RWPE1 (cell line): ENCODE results near the gene KCTD12.
"Not testable (repeated sequence)": the region's sequence is repeated elsewhere in the genome, so short reads cannot be mapped to it uniquely, and the experiment has no call there.

Source experiments
- CTCF ChIA-PET: fragments of 350-600 bp; sonication (Branson Sonifier 250); formaldehyde crosslinking; extraction: SDS; loops from one replicate; lab custom pipeline; 2021; lab: Yijun Ruan, JAX
- POLR2A ChIA-PET: fragments of 400-600 bp; formaldehyde crosslinking; extraction: SDS; loops from one replicate; lab custom pipeline; 2020; ENCODE audit warnings: antibody characterized with exemption; ENCODE audit not compliant: low non-redundant PET; lab: Yijun Ruan, JAX
- DNase-seq: peaks from one replicate; pipeline ENCODE4 v3.0.0; 2012; ENCODE audit warnings: low spot score
- H3K27ac ChIP-seq: fragments of 450-650 bp; 2 replicates; pipeline ENCODE4 v1.5.1; 2017
- CTCF ChIP-seq: fragments of 450-650 bp; conservative IDR thresholded peaks from 2 replicates; pipeline ENCODE4 v1.5.1; 2017; ENCODE audit warnings: low read depth, mild to moderate bottlenecking

The KCTD12 gene

GRCh38 chr13:76904507-76904906, 18.3 kb upstream of the KCTD12 start:
- H3K27ac ChIP-seq: no peak overlapping the region
- no peak for TF ChIP-seq CTCF
- ChIA-PET POLR2A (no interaction called here), CTCF (interaction anchor here (0.9 to 1.4 kb wide), 2 partner anchors 65 to 94 kb away, joined by 3 to 5 read pairs; no protein-coding TSS in a partner anchor)
- no peak for DNase-seq

- DNase-seq: peak; percentile 73
- TF ChIP-seq CTCF: peak; percentile 98
- H3K27ac ChIP-seq: no peak overlapping the region
- ChIA-PET POLR2A (no interaction called here), CTCF (interaction anchor here (0.5 to 1.6 kb wide), 10 partner anchors 12 to 1208 kb away, joined by 3 to 9 read pairs (median 4); no protein-coding TSS in a partner anchor)
Observed at GRCh38 chr13:76903544-76904162, 17.4 kb upstream of the KCTD12 start.

- CTCF ChIA-PET, POLR2A ChIA-PET, H3K27ac ChIP-seq, DNase-seq: not testable (repeated sequence)
Observed at GRCh38 chr13:76899066-76899465, 12.9 kb upstream of the KCTD12 start.

- H3K27ac ChIP-seq, CTCF ChIA-PET, POLR2A ChIA-PET, DNase-seq: not testable (repeated sequence)
Observed at GRCh38 chr13:76897171-76897570, 11.0 kb upstream of the KCTD12 start.

- ChIA-PET POLR2A (no interaction called here), CTCF (interaction anchor here (0.6 to 0.7 kb wide), 2 partner anchors 306 to 1038 kb away, joined by 3 to 4 read pairs; no protein-coding TSS in a partner anchor)
- H3K27ac ChIP-seq: no peak overlapping the region
- TF ChIP-seq CTCF: no peak
- DNase-seq: peak; percentile 50
Observed at GRCh38 chr13:76894401-76895110, 8.4 kb upstream of the KCTD12 start.

- ChIA-PET POLR2A (no interaction called here), CTCF (interaction anchor here (0.6 kb wide), 1 partner anchor 1197 kb away, joined by 4 read pairs; no protein-coding TSS in a partner anchor)
- no peak for DNase-seq
- no peak for TF ChIP-seq CTCF
- H3K27ac ChIP-seq: no peak overlapping the region
Observed at GRCh38 chr13:76892488-76892887, 6.3 kb upstream of the KCTD12 start.

GRCh38 chr13:76890021-76890420, 3.8 kb upstream of the KCTD12 start:
- no peak overlapping the region for H3K27ac ChIP-seq
- TF ChIP-seq CTCF: no peak
- CTCF ChIA-PET: interaction anchor here (0.6 kb wide), 1 partner anchor 50 kb away, joined by 3 read pairs; no protein-coding TSS in a partner anchor
- DNase-seq: peak; percentile 82
- POLR2A ChIA-PET: no interaction called here
